ENCODE results near the gene TNFRSF1A.

DNA sequence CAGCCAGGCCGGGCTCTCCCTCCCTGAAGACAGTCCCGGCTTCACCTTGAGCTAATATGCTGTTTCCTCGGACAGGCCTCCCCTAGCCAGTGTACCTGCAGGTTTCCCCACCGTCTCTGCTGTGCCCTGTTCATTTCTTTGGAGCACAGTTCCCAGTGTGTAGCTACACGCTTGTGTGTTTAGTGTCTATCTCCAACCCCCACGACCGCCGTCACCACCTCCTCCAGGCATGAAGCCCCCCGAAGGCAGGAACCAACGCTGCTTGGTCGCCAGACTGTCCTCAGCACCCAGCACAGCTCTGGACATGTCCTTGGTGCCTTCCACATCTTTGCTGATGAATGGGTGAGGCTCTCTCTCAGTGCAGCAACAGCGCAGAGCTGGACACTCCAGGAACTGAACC, 57.6 kb downstream of the TNFRSF1A start:
- TF ChIP-seq, protein P1, sequence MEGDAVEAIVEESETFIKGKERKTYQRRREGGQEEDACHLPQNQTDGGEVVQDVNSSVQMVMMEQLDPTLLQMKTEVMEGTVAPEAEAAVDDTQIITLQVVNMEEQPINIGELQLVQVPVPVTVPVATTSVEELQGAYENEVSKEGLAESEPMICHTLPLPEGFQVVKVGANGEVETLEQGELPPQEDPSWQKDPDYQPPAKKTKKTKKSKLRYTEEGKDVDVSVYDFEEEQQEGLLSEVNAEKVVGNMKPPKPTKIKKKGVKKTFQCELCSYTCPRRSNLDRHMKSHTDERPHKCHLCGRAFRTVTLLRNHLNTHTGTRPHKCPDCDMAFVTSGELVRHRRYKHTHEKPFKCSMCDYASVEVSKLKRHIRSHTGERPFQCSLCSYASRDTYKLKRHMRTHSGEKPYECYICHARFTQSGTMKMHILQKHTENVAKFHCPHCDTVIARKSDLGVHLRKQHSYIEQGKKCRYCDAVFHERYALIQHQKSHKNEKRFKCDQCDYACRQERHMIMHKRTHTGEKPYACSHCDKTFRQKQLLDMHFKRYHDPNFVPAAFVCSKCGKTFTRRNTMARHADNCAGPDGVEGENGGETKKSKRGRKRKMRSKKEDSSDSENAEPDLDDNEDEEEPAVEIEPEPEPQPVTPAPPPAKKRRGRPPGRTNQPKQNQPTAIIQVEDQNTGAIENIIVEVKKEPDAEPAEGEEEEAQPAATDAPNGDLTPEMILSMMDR (IDR thresholded peaks at IDR 0.05; ENCODE audit: insufficient read depth, low read length, poor library complexity, severe bottlenecking) = no peak
- TF ChIP-seq EZH2phosphoT487 (conservative IDR thresholded peaks at IDR 0.05; ENCODE audit: low read length) = no peak

Data from SU-DHL-6 (cell line).